GM21381 (cell line): ENCODE data around the gene CRTAC1.
"Not testable (repeated sequence)": the region's sequence is repeated elsewhere in the genome, so short reads cannot be mapped to it uniquely, and the experiment has no call there.

ENCODE experiments used
- ATAC-seq: cut with Tn5 transposase; IDR thresholded peaks from one replicate; pipeline ENCODE4 v1.9.1; 2021; ENCODE audit warnings: mild to moderate bottlenecking, moderate library complexity; ENCODE audit not compliant: unreplicated experiment

The CRTAC1 gene

GRCh38 chr10:97849103-97849686, 181.2 kb downstream of the CRTAC1 start:
- no peak for ATAC-seq

GRCh38 chr10:97844678-97845077, 185.7 kb downstream of the CRTAC1 start:
- ATAC-seq, result no peak

- ATAC-seq, result not testable (repeated sequence)
Measured at GRCh38 chr10:97843972-97844371, 186.4 kb downstream of the CRTAC1 start.

- ATAC-seq, result no peak
Measured at GRCh38 chr10:97843281-97843671, 187.1 kb downstream of the CRTAC1 start.

- no peak for ATAC-seq
Measured at GRCh38 chr10:97842656-97843280, 187.7 kb downstream of the CRTAC1 start.

GRCh38 chr10:97842114-97842513, 188.3 kb downstream of the CRTAC1 start:
- not testable (repeated sequence) for ATAC-seq

GRCh38 chr10:97841166-97841565, 189.3 kb downstream of the CRTAC1 start:
- ATAC-seq, result not testable (repeated sequence)

- no peak for ATAC-seq
Measured at GRCh38 chr10:97838091-97838490, 192.3 kb downstream of the CRTAC1 start.

GRCh38 chr10:97836446-97836845, 194.0 kb downstream of the CRTAC1 start:
- ATAC-seq, result no peak

GRCh38 chr10:97831259-97831658, 199.2 kb downstream of the CRTAC1 start:
- no peak for ATAC-seq

GRCh38 chr10:97830064-97830463, 200.4 kb downstream of the CRTAC1 start:
- ATAC-seq, result no peak

- no peak for ATAC-seq
Measured at GRCh38 chr10:97828721-97829120, 201.7 kb downstream of the CRTAC1 start.

- no peak for ATAC-seq
Measured at GRCh38 chr10:97827702-97828291, 202.6 kb downstream of the CRTAC1 start.

- no peak for ATAC-seq
Measured at GRCh38 chr10:97826892-97827291, 203.5 kb downstream of the CRTAC1 start.

GRCh38 chr10:97825020-97825760, 205.2 kb downstream of the CRTAC1 start:
- ATAC-seq, result no peak

GRCh38 chr10:97823734-97824133, 206.7 kb downstream of the CRTAC1 start:
- no peak for ATAC-seq

- ATAC-seq, result no peak
Measured at GRCh38 chr10:97822261-97822687, 208.1 kb downstream of the CRTAC1 start.

- no peak for ATAC-seq
Measured at GRCh38 chr10:97821308-97822038, 208.9 kb downstream of the CRTAC1 start.

- ATAC-seq, result no peak
Measured at GRCh38 chr10:97820096-97820704, 210.2 kb downstream of the CRTAC1 start.

- no peak for ATAC-seq
Measured at GRCh38 chr10:97818572-97818971, 211.8 kb downstream of the CRTAC1 start.

- no peak for ATAC-seq
Measured at GRCh38 chr10:97816609-97817008, 213.8 kb downstream of the CRTAC1 start.
